Measurements from ENCODE around the gene KCNC3. TPM values are rescaled to one million over a fixed set of nuclear protein-coding genes. Genes with fewer than 3 reads are reported as not detected.

The KCNC3 gene
- total and polyA plus RNA-seq, 10 of the 15 experiments (the other 5 are each of a cell fraction or from before 2014, with no cell fraction given), result 0.08 to 3.8 (median 0.44) TPM; not detected in 2

DNA sequence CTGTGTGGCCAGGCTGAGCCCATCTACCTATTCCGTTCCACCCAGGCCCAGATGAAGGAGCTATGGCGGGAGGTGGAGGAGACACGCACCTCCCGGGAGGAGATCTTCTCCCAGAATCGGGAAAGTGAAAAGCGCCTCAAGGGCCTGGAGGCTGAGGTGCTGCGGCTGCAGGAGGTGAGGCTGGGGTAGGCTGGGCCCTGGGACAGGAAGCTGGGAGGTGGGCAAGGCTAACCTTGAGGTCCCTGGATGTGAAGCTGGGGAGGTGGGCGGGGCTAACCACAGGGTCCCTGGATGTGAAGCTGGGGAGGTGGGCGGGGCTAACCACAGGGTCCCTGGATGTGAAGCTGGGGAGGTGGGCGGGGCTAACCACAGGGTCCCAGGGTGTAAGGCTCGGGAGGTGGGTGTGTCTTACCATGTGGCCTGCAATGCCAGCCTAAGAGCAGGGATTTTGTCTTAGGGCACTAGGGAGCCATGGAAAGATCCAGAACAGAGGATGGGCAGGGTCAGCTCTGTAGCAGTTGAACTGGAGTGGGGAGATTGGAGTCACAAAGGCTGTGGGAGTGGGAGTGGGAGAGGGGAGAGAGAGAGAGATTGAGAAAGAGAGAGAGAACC lies 36.9 kb downstream of the KCNC3 start:
- Histone ChIP-seq H3K4me3 (no peak overlapping the region), H3K27ac (ENCODE audit: control insufficient read depth, insufficient read depth) (no peak overlapping the region), H4K20me1 (ENCODE audit: control insufficient read depth, insufficient read depth) (no peaks in the 10 kb centered on the region), H3K79me2 (ENCODE audit: control insufficient read depth, insufficient read depth, low read length) (no peaks in the 10 kb centered on the region), H3K9ac (ENCODE audit: control insufficient read depth, insufficient read depth, low read length) (no peak overlapping the region), H3K9me3 (replicated peaks; ENCODE audit: control insufficient read depth, insufficient read depth, low read length) (no peaks in the 10 kb centered on the region; the same call in 2 of the 3 replicates), H3K27me3 (replicated peaks in 1 of 2; ENCODE audit: control insufficient read depth in 2 of 2, insufficient read depth in 2 of 2, low read length in 1 of 2) (no peaks in the 10 kb centered on the region), H2AFZ (ENCODE audit: control insufficient read depth, low read depth, low read length) (no peak overlapping the region), H3K4me1 (ENCODE audit: control insufficient read depth, insufficient read depth, low read length) (no peaks in the 10 kb centered on the region), H3K36me3 (ENCODE audit: control insufficient read depth in 2 of 2, insufficient read depth in 2 of 2, low read length in 1 of 2) (no peaks in the 10 kb centered on the region), H3K4me2 (ENCODE audit: control insufficient read depth, insufficient read depth) (no peak overlapping the region)
- ATAC-seq (no peak), DNase-seq (ENCODE audit: low read depth, low spot score) (no peak), FAIRE-seq (no peak)
- ChIA-PET CTCF (no interaction called here), SMC1A (ENCODE audit: uncharacterized antibody, unreplicated experiment) (no interaction called here), POLR2A (interaction anchor here (0.5 kb wide), 1 partner anchor 10 kb away, joined by 3 read pairs; no protein-coding TSS in a partner anchor), RAD21 (ENCODE audit: unreplicated experiment) (no interaction called here)
- 65% methylated on average over 9 of the region's 11 CpGs for WGBS (ENCODE audit: insufficient coverage, insufficient replicate concordance, low lambda C conversion rate, missing lambda C conversion rate)
- BruUV-seq (replicated peaks), result no TSS peak
- intact Hi-C loops (cut with micrococcal nuclease; ENCODE audit: unreplicated experiment), result no loop called here
- in situ Hi-C loops (cut with MboI), result no loop called here
- TF ChIP-seq, protein P1, sequence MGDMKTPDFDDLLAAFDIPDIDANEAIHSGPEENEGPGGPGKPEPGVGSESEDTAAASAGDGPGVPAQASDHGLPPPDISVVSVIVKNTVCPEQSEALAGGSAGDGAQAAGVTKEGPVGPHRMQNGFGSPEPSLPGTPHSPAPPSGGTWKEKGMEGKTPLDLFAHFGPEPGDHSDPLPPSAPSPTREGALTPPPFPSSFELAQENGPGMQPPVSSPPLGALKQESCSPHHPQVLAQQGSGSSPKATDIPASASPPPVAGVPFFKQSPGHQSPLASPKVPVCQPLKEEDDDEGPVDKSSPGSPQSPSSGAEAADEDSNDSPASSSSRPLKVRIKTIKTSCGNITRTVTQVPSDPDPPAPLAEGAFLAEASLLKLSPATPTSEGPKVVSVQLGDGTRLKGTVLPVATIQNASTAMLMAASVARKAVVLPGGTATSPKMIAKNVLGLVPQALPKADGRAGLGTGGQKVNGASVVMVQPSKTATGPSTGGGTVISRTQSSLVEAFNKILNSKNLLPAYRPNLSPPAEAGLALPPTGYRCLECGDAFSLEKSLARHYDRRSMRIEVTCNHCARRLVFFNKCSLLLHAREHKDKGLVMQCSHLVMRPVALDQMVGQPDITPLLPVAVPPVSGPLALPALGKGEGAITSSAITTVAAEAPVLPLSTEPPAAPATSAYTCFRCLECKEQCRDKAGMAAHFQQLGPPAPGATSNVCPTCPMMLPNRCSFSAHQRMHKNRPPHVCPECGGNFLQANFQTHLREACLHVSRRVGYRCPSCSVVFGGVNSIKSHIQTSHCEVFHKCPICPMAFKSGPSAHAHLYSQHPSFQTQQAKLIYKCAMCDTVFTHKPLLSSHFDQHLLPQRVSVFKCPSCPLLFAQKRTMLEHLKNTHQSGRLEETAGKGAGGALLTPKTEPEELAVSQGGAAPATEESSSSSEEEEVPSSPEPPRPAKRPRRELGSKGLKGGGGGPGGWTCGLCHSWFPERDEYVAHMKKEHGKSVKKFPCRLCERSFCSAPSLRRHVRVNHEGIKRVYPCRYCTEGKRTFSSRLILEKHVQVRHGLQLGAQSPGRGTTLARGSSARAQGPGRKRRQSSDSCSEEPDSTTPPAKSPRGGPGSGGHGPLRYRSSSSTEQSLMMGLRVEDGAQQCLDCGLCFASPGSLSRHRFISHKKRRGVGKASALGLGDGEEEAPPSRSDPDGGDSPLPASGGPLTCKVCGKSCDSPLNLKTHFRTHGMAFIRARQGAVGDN (IDR thresholded peaks at IDR 0.05), result no peak
- TF ChIP-seq RFX5 (IDR thresholded peaks at IDR 0.05; ENCODE audit: low read depth, low read length) (no peak), CHD2 (IDR thresholded peaks at IDR 0.05; ENCODE audit: borderline replicate concordance, low read depth, low read length) (no peak), NR2F1 (conservative IDR thresholded peaks at IDR 0.05) (no peak), ZNF622 (IDR thresholded peaks at IDR 0.05) (no peak), IKZF2 (IDR thresholded peaks at IDR 0.05) (no peak), NBN (IDR thresholded peaks at IDR 0.05) (no peak), HDGF (IDR thresholded peaks at IDR 0.05) (no peak), ZNF274 (IDR thresholded peaks at IDR 0.05; ENCODE audit: insufficient read depth, insufficient read length) (no peak), BHLHE40 (IDR thresholded peaks at IDR 0.05; ENCODE audit: borderline replicate concordance in 1 of 2, low read depth in 2 of 2, low read length in 1 of 2) (no peak), PAX5 (IDR thresholded peaks at IDR 0.05; ENCODE audit: borderline replicate concordance, low read depth, low read length) (no peak), RB1 (IDR thresholded peaks at IDR 0.05; ENCODE audit: borderline replicate concordance) (no peak), ETV6 (conservative IDR thresholded peaks at IDR 0.05 in 1 of 2, IDR thresholded peaks at IDR 0.05 in 1 of 2; ENCODE audit: borderline replicate concordance in 1 of 2, low read depth in 1 of 2) (no peak), SP1 (IDR thresholded peaks at IDR 0.05; ENCODE audit: low read depth, low read length) (no peak), JUNB (IDR thresholded peaks at IDR 0.05) (no peak)
- TF ChIP-seq, protein P2, sequence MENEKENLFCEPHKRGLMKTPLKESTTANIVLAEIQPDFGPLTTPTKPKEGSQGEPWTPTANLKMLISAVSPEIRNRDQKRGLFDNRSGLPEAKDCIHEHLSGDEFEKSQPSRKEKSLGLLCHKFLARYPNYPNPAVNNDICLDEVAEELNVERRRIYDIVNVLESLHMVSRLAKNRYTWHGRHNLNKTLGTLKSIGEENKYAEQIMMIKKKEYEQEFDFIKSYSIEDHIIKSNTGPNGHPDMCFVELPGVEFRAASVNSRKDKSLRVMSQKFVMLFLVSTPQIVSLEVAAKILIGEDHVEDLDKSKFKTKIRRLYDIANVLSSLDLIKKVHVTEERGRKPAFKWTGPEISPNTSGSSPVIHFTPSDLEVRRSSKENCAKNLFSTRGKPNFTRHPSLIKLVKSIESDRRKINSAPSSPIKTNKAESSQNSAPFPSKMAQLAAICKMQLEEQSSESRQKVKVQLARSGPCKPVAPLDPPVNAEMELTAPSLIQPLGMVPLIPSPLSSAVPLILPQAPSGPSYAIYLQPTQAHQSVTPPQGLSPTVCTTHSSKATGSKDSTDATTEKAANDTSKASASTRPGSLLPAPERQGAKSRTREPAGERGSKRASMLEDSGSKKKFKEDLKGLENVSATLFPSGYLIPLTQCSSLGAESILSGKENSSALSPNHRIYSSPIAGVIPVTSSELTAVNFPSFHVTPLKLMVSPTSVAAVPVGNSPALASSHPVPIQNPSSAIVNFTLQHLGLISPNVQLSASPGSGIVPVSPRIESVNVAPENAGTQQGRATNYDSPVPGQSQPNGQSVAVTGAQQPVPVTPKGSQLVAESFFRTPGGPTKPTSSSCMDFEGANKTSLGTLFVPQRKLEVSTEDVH (IDR thresholded peaks at IDR 0.05; ENCODE audit: low read depth, partially characterized antibody), result no peak
- TF ChIP-seq, protein P3, sequence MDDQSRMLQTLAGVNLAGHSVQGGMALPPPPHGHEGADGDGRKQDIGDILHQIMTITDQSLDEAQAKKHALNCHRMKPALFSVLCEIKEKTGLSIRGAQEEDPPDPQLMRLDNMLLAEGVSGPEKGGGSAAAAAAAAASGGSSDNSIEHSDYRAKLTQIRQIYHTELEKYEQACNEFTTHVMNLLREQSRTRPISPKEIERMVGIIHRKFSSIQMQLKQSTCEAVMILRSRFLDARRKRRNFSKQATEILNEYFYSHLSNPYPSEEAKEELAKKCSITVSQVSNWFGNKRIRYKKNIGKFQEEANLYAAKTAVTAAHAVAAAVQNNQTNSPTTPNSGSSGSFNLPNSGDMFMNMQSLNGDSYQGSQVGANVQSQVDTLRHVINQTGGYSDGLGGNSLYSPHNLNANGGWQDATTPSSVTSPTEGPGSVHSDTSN (IDR thresholded peaks at IDR 0.05; ENCODE audit: insufficient replicate concordance, low read depth, low read length), result no peak
